Measurements from ENCODE around the gene SLC22A2. TPM values are rescaled to one million over a fixed set of nuclear protein-coding genes. Genes with fewer than 3 reads are reported as not detected.

SLC22A2 gene
- total RNA-seq, 4 donors from 2014 or later: not detected

- ATAC-seq (ENCODE audit: low FRiP score): no peak
- TF ChIP-seq CTCF (IDR thresholded peaks at IDR 0.05): no peak
- no peak for DNase-seq (ENCODE audit: low spot score)
These were observed 977 bp upstream of the SLC22A2 start for GRCh38 chr6:160259598-160259997.

- no peak for ATAC-seq (ENCODE audit: low FRiP score)
- no peak for TF ChIP-seq CTCF (IDR thresholded peaks at IDR 0.05)
- no peak for DNase-seq (ENCODE audit: low spot score)
These were observed 463 bp upstream of the SLC22A2 start for GRCh38 chr6:160259143-160259425.

- TF ChIP-seq CTCF (IDR thresholded peaks at IDR 0.05): no peak
- ATAC-seq (ENCODE audit: low FRiP score) (no peak), DNase-seq (ENCODE audit: low spot score) (no peak)
These were observed 2.2 kb downstream of the SLC22A2 start for GRCh38 chr6:160256445-160256844.

GRCh38 chr6:160254467-160255312, 3.9 kb downstream of the SLC22A2 start:
- TF ChIP-seq CTCF (IDR thresholded peaks at IDR 0.05): no peak
- DNase-seq (ENCODE audit: low spot score) (no peak), ATAC-seq (ENCODE audit: low FRiP score) (no peak)

GRCh38 chr6:160253714-160254113, 4.9 kb downstream of the SLC22A2 start:
- TF ChIP-seq CTCF (IDR thresholded peaks at IDR 0.05): no peak
- DNase-seq (ENCODE audit: low spot score) (no peak), ATAC-seq (ENCODE audit: low FRiP score) (no peak)

- DNase-seq (ENCODE audit: low spot score): no peak
- no peak for ATAC-seq (ENCODE audit: low FRiP score)
- TF ChIP-seq CTCF (IDR thresholded peaks at IDR 0.05): no peak
These were observed 5.3 kb downstream of the SLC22A2 start for GRCh38 chr6:160253292-160253691.

GRCh38 chr6:160252073-160252813, 6.4 kb downstream of the SLC22A2 start:
- DNase-seq (ENCODE audit: low spot score) (no peak), ATAC-seq (ENCODE audit: low FRiP score) (no peak)
- no peak for TF ChIP-seq CTCF (IDR thresholded peaks at IDR 0.05)
